Measurements from ENCODE around the gene RERE.

DNA sequence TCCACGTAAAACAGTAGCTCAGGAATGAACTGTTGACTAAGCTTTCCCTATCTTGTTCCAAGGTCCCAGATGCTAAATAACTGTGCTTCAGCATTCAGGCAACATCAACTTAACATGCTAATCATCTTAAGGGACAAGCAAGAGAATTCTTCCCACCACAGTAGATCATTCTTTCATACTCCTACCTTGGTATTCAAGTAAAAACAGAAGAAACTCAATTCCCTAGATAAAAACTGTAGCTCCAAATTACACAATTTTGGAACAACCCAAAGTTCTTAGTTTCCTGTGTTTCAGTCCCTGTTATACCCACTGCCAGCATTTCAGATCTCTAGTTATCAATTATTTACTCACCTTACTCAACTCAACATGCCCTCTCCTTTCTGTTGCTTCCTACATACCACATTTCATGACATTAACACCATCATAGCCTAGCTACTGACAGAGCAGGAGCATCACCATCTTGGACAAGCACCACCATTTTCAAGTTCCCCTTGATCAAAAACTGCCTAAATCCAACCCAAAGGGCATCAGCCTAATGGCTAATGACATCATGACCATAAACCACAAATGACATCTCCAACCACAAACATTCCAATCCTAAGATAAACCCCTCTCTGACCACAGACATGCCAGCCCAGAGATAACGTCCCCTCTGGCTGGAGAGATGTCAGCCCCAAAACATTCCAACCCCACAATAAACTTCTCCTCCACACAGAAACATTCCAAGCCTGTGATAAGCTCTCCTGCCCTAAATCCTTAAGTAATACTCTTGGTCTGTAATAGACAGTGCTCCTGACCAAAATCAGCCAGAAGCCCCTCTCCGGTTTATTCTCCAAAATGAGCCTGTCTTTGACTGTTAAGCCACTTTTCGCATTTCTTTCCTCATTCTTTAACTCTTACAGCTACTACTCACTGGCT is 191.2 kb downstream of the RERE start:
- TF ChIP-seq CTCF (IDR thresholded peaks at IDR 0.05): no peak
- TF ChIP-seq POLR2AphosphoS5 (IDR thresholded peaks at IDR 0.05; ENCODE audit: insufficient read depth in 1 of 2, low read depth in 1 of 2): no peak
